ENCODE data around the gene RADIL. TPM values are rescaled to one million over a fixed set of nuclear protein-coding genes. Genes with fewer than 3 reads are reported as not detected.

Gene RADIL
- total RNA-seq, 4 donors from 2014 or later, result 0.80 to 6.2 (median 1.7) TPM

GRCh38 chr7:4790516-4790991 lies 93.0 kb downstream of the RADIL start:
- intact Hi-C loops (cut with DNase I; ENCODE audit: low total_unique reads), result loop anchor here (5.0 kb wide), 1 partner anchor 292 kb away; no protein-coding TSS in a partner anchor

GRCh38 chr7:4790078-4790465 lies 93.4 kb downstream of the RADIL start:
- Histone ChIP-seq H3K27me3 (no peaks in the 10 kb centered on the region), H3K4me1 (peaks cover 0 to 15% (median 13%) of the 10 kb centered on the region in 4 donors), H3K27ac (no peak overlapping the region), H3K4me3 (no peak overlapping the region), H3K9me3 (no peaks in the 10 kb centered on the region), H3K36me3 (peaks cover 0 to 39% (median 11%) of the 10 kb centered on the region in 4 donors)
- in situ Hi-C loops (cut with MboI; ENCODE audit: low pct_ligation_motif_present in 1 of 4, low pct_unique_long_range_greater_than_20kb in 1 of 4, low sequenced_read_pairs in 3 of 4) (loop anchor here in 1 of 4 donors (10.0 kb wide), 1 partner anchor 295 kb away; no protein-coding TSS in a partner anchor), intact Hi-C loops (cut with DNase I; ENCODE audit: low total_unique reads) (loop anchor here (5.0 kb wide), 1 partner anchor 292 kb away; no protein-coding TSS in a partner anchor)
- TF ChIP-seq POLR2A (IDR thresholded peaks at IDR 0.05) (no peak), POLR2AphosphoS5 (IDR thresholded peaks at IDR 0.05) (no peak), CTCF (IDR thresholded peaks at IDR 0.05) (no peak), EP300 (IDR thresholded peaks at IDR 0.05; ENCODE audit: low read depth) (no peak)
- DNase-seq, result no peak
- 60 to 82% methylated on average over 1 to 7 of the region's 9 CpGs for WGBS, 2 donors (ENCODE audit: low coverage in 1 of 2)

More at GRCh38 chr7:4790516-4790991, 93.0 kb downstream of the RADIL start:
- H3K4me1 ChIP-seq, result peaks cover 0 to 15% (median 13%) of the 10 kb centered on the region in 4 donors
- H3K9me3 ChIP-seq, result no peaks in the 10 kb centered on the region
- TF ChIP-seq EP300 (IDR thresholded peaks at IDR 0.05; ENCODE audit: low read depth) (no peak), POLR2AphosphoS5 (IDR thresholded peaks at IDR 0.05) (no peak), POLR2A (IDR thresholded peaks at IDR 0.05) (no peak), CTCF (IDR thresholded peaks at IDR 0.05) (no peak)
- no peak overlapping the region for H3K4me3 ChIP-seq
- DNase-seq, result no peak
- H3K36me3 ChIP-seq, result peaks cover 0 to 34% (median 11%) of the 10 kb centered on the region in 4 donors
- no peak overlapping the region for H3K27ac ChIP-seq
- WGBS, 2 donors (ENCODE audit: low coverage in 1 of 2), result 94% methylated on average over 11 of the region's 24 CpGs; no CpG with 5 or more reads in 1 of the 2 donors
- in situ Hi-C loops (cut with MboI; ENCODE audit: low pct_ligation_motif_present in 1 of 4, low pct_unique_long_range_greater_than_20kb in 1 of 4, low sequenced_read_pairs in 3 of 4), result loop anchor here in 1 of 4 donors (10.0 kb wide), 1 partner anchor 294 kb away; no protein-coding TSS in a partner anchor
- H3K27me3 ChIP-seq, result no peaks in the 10 kb centered on the region

GRCh38 chr7:4789194-4790077 lies 94.1 kb downstream of the RADIL start:
- Histone ChIP-seq H3K36me3 (peaks cover 0 to 39% (median 11%) of the 10 kb centered on the region in 4 donors), H3K4me1 (peaks cover 0 to 15% (median 13%) of the 10 kb centered on the region in 4 donors), H3K27ac (no peak overlapping the region), H3K27me3 (no peaks in the 10 kb centered on the region), H3K4me3 (no peak overlapping the region), H3K9me3 (no peaks in the 10 kb centered on the region)
- in situ Hi-C loops (cut with MboI; ENCODE audit: low pct_ligation_motif_present in 1 of 4, low pct_unique_long_range_greater_than_20kb in 1 of 4, low sequenced_read_pairs in 3 of 4), result loop anchor here in 1 of 4 donors (10.0 kb wide), 1 partner anchor 295 kb away; no protein-coding TSS in a partner anchor
- DNase-seq, result no peak
- TF ChIP-seq POLR2AphosphoS5 (IDR thresholded peaks at IDR 0.05) (no peak), EP300 (IDR thresholded peaks at IDR 0.05; ENCODE audit: low read depth) (no peak), POLR2A (IDR thresholded peaks at IDR 0.05) (no peak), CTCF (IDR thresholded peaks at IDR 0.05) (no peak)
- WGBS, 2 donors (ENCODE audit: low coverage in 1 of 2), result 40 to 92% methylated on average over 1 to 26 of the region's 26 CpGs
- intact Hi-C loops (cut with DNase I; ENCODE audit: low total_unique reads), result loop anchor here (5.0 kb wide), 1 partner anchor 293 kb away; no protein-coding TSS in a partner anchor

- Histone ChIP-seq H3K9me3 (no peaks in the 10 kb centered on the region), H3K4me3 (no peak overlapping the region), H3K27ac (no peak overlapping the region), H3K4me1 (peaks cover 0 to 15% (median 13%) of the 10 kb centered on the region in 4 donors), H3K27me3 (no peaks in the 10 kb centered on the region), H3K36me3 (peaks cover 0 to 40% (median 14%) of the 10 kb centered on the region in 4 donors)
- WGBS, 2 donors (ENCODE audit: low coverage in 1 of 2), result 93% methylated on average over 20 of the region's 27 CpGs; no CpG with 5 or more reads in 1 of the 2 donors
- intact Hi-C loops (cut with DNase I; ENCODE audit: low total_unique reads) (no loop called here), in situ Hi-C loops (cut with MboI; ENCODE audit: low pct_ligation_motif_present in 1 of 4, low pct_unique_long_range_greater_than_20kb in 1 of 4, low sequenced_read_pairs in 3 of 4) (no loop called here)
- TF ChIP-seq EP300 (IDR thresholded peaks at IDR 0.05; ENCODE audit: low read depth), result no peak
- no peak for TF ChIP-seq POLR2AphosphoS5 (IDR thresholded peaks at IDR 0.05)
- no peak for TF ChIP-seq CTCF (IDR thresholded peaks at IDR 0.05)
- TF ChIP-seq POLR2A (IDR thresholded peaks at IDR 0.05), result no peak
- DNase-seq, result no peak
Measured at GRCh38 chr7:4788627-4789189, 94.8 kb downstream of the RADIL start.
